ENCODE results near the gene PPFIA1.

GRCh38 chr11:70416881-70417280 lies 146.4 kb downstream of the PPFIA1 start:
- TF ChIP-seq CTCF (IDR thresholded peaks at IDR 0.05; ENCODE audit: low read depth, low read length) (no peak), EZH2phosphoT487 (IDR thresholded peaks at IDR 0.05; ENCODE audit: low read depth) (no peak)
